ENCODE measurements around the gene EYA4. TPM values are rescaled to one million over a fixed set of nuclear protein-coding genes. Genes with fewer than 3 reads are reported as not detected.

EYA4 gene
- total and polyA plus RNA-seq, 2 donors (not counting 3 experiments of a cell fraction or from before 2014, with no cell fraction given) = not detected

- Histone ChIP-seq H4K20me1 (replicated peaks; ENCODE audit: control insufficient read depth, extremely low read depth, insufficient read depth, low read length) (no peaks in the 10 kb centered on the region), H3K4me1 (ENCODE audit: control insufficient read depth, extremely low read depth, insufficient read depth, low read length) (no peaks in the 10 kb centered on the region), H3K79me2 (ENCODE audit: control insufficient read depth, insufficient read depth, low read length) (no peaks in the 10 kb centered on the region), H3K27ac (ENCODE audit: insufficient read depth, low read depth, low read length) (no peak overlapping the region), H3K9me1 (replicated peaks; ENCODE audit: control insufficient read depth, extremely low read depth, insufficient read depth, low read length) (no peaks in the 10 kb centered on the region), H3K9me3 (replicated peaks; ENCODE audit: control insufficient read depth, insufficient read depth, low read length) (no peaks in the 10 kb centered on the region), H3K9ac (replicated peaks; ENCODE audit: extremely low read depth, insufficient read depth, low read length) (no peak overlapping the region), H3K4me3 (replicated peaks in 1 of 3; ENCODE audit: insufficient read depth in 1 of 3, low read depth in 1 of 3, low read length in 3 of 3) (no peak overlapping the region), H3K27me3 (ENCODE audit: control insufficient read depth in 2 of 2, insufficient read depth in 2 of 2, low read length in 2 of 2) (no peaks in the 10 kb centered on the region), H2AFZ (ENCODE audit: low read depth, low read length) (no peak overlapping the region), H3K36me3 (ENCODE audit: control insufficient read depth in 2 of 2, extremely low read depth in 1 of 2, insufficient read depth in 2 of 2, low read length in 2 of 2) (no peaks in the 10 kb centered on the region), H3K4me2 (ENCODE audit: insufficient read depth, low read length) (no peak overlapping the region)
- no peak for FAIRE-seq
- TF ChIP-seq MAX (IDR thresholded peaks at IDR 0.05; ENCODE audit: insufficient read depth, insufficient read length) (no peak), EZH2 (IDR thresholded peaks at IDR 0.05; ENCODE audit: borderline replicate concordance, low read depth, low read length, severe bottlenecking) (no peak), MYC (IDR thresholded peaks at IDR 0.05; ENCODE audit: low read depth, low read length) (no peak), POLR2AphosphoS5 (IDR thresholded peaks at IDR 0.05; ENCODE audit: insufficient read depth, low read depth, low read length) (no peak), POLR2A (IDR thresholded peaks at IDR 0.05; ENCODE audit: low read depth, low read length) (no peak), JUN (IDR thresholded peaks at IDR 0.05; ENCODE audit: borderline replicate concordance, insufficient read depth, insufficient read length, low read depth) (no peak), FOS (IDR thresholded peaks at IDR 0.05; ENCODE audit: borderline replicate concordance, insufficient read depth, low read length) (no peak)
- no peak for DNase-seq (ENCODE audit: low read depth, low spot score)
- CTCF ChIA-PET = no interaction called here
- POLR2A ChIA-PET = no interaction called here
- no TSS peak for BruUV-seq (replicated peaks)
- dilution Hi-C loops (cut with MboI; ENCODE audit: extremely low pct_ligation_motif_present, low sequenced_read_pairs) = no loop called here
- intact Hi-C loops (cut with micrococcal nuclease) = no loop called here
Measured at GRCh38 chr6:133460101-133460500, 218.9 kb downstream of the EYA4 start.

DNA sequence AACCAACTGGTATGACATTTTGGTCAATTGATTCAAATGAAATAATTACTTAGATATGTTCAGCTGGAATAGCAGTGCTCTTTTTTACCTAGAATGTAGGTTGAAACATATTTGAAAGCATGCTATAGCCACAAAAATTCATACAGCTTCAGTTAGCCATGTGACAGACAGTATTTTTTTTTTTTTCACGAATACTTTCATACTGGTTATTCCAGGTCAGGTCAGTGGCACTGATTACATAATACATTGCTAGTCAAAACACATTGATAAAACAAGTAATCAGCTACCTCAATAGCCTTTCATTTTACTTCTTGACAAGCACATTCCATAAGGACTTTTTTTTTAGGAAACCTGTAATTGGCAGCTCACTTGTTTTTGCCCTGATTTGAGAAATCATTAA is 222.6 kb downstream of the EYA4 start:
- no TSS peak for BruUV-seq (replicated peaks)
- intact Hi-C loops (cut with micrococcal nuclease) = no loop called here
- Histone ChIP-seq H2AFZ (ENCODE audit: low read depth, low read length) (no peak overlapping the region), H3K9ac (replicated peaks; ENCODE audit: extremely low read depth, insufficient read depth, low read length) (no peak overlapping the region), H3K4me2 (ENCODE audit: insufficient read depth, low read length) (no peak overlapping the region), H3K4me1 (ENCODE audit: control insufficient read depth, extremely low read depth, insufficient read depth, low read length) (no peaks in the 10 kb centered on the region), H3K36me3 (ENCODE audit: control insufficient read depth in 2 of 2, extremely low read depth in 1 of 2, insufficient read depth in 2 of 2, low read length in 2 of 2) (no peaks in the 10 kb centered on the region), H3K4me3 (replicated peaks in 1 of 3; ENCODE audit: insufficient read depth in 1 of 3, low read depth in 1 of 3, low read length in 3 of 3) (no peak overlapping the region), H3K9me3 (replicated peaks; ENCODE audit: control insufficient read depth, insufficient read depth, low read length) (no peaks in the 10 kb centered on the region), H3K27ac (ENCODE audit: insufficient read depth, low read depth, low read length) (no peak overlapping the region), H4K20me1 (replicated peaks; ENCODE audit: control insufficient read depth, extremely low read depth, insufficient read depth, low read length) (no peaks in the 10 kb centered on the region), H3K9me1 (replicated peaks; ENCODE audit: control insufficient read depth, extremely low read depth, insufficient read depth, low read length) (no peaks in the 10 kb centered on the region), H3K27me3 (ENCODE audit: control insufficient read depth in 2 of 2, insufficient read depth in 2 of 2, low read length in 2 of 2) (no peaks in the 10 kb centered on the region), H3K79me2 (ENCODE audit: control insufficient read depth, insufficient read depth, low read length) (no peaks in the 10 kb centered on the region)
- POLR2A ChIA-PET = no interaction called here
- no peak for DNase-seq (ENCODE audit: low read depth, low spot score)
- FAIRE-seq = no peak
- TF ChIP-seq POLR2AphosphoS5 (IDR thresholded peaks at IDR 0.05; ENCODE audit: insufficient read depth, low read depth, low read length) = no peak
- TF ChIP-seq MYC (IDR thresholded peaks at IDR 0.05; ENCODE audit: low read depth, low read length) = no peak
- no peak for TF ChIP-seq EZH2 (IDR thresholded peaks at IDR 0.05; ENCODE audit: borderline replicate concordance, low read depth, low read length, severe bottlenecking)
- TF ChIP-seq, protein P1, sequence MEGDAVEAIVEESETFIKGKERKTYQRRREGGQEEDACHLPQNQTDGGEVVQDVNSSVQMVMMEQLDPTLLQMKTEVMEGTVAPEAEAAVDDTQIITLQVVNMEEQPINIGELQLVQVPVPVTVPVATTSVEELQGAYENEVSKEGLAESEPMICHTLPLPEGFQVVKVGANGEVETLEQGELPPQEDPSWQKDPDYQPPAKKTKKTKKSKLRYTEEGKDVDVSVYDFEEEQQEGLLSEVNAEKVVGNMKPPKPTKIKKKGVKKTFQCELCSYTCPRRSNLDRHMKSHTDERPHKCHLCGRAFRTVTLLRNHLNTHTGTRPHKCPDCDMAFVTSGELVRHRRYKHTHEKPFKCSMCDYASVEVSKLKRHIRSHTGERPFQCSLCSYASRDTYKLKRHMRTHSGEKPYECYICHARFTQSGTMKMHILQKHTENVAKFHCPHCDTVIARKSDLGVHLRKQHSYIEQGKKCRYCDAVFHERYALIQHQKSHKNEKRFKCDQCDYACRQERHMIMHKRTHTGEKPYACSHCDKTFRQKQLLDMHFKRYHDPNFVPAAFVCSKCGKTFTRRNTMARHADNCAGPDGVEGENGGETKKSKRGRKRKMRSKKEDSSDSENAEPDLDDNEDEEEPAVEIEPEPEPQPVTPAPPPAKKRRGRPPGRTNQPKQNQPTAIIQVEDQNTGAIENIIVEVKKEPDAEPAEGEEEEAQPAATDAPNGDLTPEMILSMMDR (IDR thresholded peaks at IDR 0.05; ENCODE audit: extremely low read depth in 1 of 2, insufficient read depth in 1 of 2, low read depth in 1 of 2, low read length in 2 of 2) = no peak
- TF ChIP-seq JUN (IDR thresholded peaks at IDR 0.05; ENCODE audit: borderline replicate concordance, insufficient read depth, insufficient read length, low read depth) = no peak
- no peak for TF ChIP-seq FOS (IDR thresholded peaks at IDR 0.05; ENCODE audit: borderline replicate concordance, insufficient read depth, low read length)
- TF ChIP-seq GATA2 (IDR thresholded peaks at IDR 0.05; ENCODE audit: insufficient read depth, insufficient read length, low read depth, low read length) = no peak
- CTCF ChIA-PET = interaction anchor here (3.3 kb wide), 1 partner anchor 10 kb away, joined by 11 read pairs; no protein-coding TSS in a partner anchor
- dilution Hi-C loops (cut with MboI; ENCODE audit: extremely low pct_ligation_motif_present, low sequenced_read_pairs) = no loop called here
